ENCODE measurements around the gene AP3B1.

DNA sequence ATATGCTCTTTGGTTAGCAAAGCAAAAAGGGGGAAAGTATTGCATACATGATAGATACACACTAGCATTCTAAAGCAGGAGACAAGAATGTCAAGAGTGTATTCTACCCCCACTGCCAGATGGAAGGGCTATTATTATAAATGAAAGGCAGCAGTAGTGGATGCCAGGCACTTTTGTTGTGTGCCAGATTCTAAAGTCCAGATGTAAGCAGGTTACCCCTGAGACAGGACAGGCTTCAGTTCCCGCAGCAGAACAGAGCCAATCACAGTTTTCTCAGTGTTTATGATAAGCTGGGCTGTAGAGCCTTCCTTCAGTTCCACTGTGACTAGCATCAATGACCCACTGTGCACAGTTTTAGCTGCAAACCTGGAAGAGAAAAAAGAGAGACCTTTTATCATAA, 291.8 kb downstream of the AP3B1 start:
- TF ChIP-seq, protein P1, sequence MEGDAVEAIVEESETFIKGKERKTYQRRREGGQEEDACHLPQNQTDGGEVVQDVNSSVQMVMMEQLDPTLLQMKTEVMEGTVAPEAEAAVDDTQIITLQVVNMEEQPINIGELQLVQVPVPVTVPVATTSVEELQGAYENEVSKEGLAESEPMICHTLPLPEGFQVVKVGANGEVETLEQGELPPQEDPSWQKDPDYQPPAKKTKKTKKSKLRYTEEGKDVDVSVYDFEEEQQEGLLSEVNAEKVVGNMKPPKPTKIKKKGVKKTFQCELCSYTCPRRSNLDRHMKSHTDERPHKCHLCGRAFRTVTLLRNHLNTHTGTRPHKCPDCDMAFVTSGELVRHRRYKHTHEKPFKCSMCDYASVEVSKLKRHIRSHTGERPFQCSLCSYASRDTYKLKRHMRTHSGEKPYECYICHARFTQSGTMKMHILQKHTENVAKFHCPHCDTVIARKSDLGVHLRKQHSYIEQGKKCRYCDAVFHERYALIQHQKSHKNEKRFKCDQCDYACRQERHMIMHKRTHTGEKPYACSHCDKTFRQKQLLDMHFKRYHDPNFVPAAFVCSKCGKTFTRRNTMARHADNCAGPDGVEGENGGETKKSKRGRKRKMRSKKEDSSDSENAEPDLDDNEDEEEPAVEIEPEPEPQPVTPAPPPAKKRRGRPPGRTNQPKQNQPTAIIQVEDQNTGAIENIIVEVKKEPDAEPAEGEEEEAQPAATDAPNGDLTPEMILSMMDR (conservative IDR thresholded peaks at IDR 0.05; ENCODE audit: low read length), result no peak
- TF ChIP-seq EZH2phosphoT487 (IDR thresholded peaks at IDR 0.05; ENCODE audit: borderline replicate concordance, low read depth, low read length), result no peak

Data from OCI-LY7 (cell line).